Lung (tissue), 12 donors: Measurements from ENCODE around the gene OPN4. TPM values are rescaled to one million over a fixed set of nuclear protein-coding genes. Genes with fewer than 3 reads are reported as not detected.
A peak's percentile ranks its signal among the peaks of the same experiment; 100 is the strongest.

Source experiments
- ATAC-seq: fragments of 200-7000 bp; cut with Tn5 transposase; one replicate; pipeline ENCODE4 v1.9.1; 2020; ENCODE audit warnings: moderate number of reproducible peaks; ENCODE audit not compliant: insufficient read depth, low FRiP score
- DNase-seq, 3 donors: peaks; one replicate each; pipeline ENCODE4 v3.0.0-alpha.2; 2013 to 2017
- H3K27ac ChIP-seq, 2 donors: one replicate each; pipeline ENCODE4 v1.5.1; 2013; ENCODE audit warnings: mild to moderate bottlenecking in 2 of 2, moderate library complexity in 2 of 2, control low read depth in 1 of 2, inconsistent platforms in 1 of 2, low read depth in 1 of 2, low read length in 1 of 2
- H3K27me3 ChIP-seq, 3 donors: one replicate each; pipeline ENCODE4 v1.5.1; 2013; ENCODE audit warnings: low read length in 2 of 3; ENCODE audit not compliant: control insufficient read depth in 3 of 3, insufficient read depth in 3 of 3
- H3K36me3 ChIP-seq, 4 donors: one replicate each; pipeline ENCODE4 v1.5.1; 2013; ENCODE audit warnings: low read length in 4 of 4, mild to moderate bottlenecking in 1 of 4, moderate library complexity in 1 of 4; ENCODE audit not compliant: control insufficient read depth in 4 of 4, insufficient read depth in 4 of 4
- H3K4me1 ChIP-seq, 5 donors: one replicate each; pipeline ENCODE4 v1.5.1; 2013; ENCODE audit warnings: low read length in 5 of 5, mild to moderate bottlenecking in 2 of 5, moderate library complexity in 1 of 5; ENCODE audit not compliant: control insufficient read depth in 5 of 5, insufficient read depth in 5 of 5
- H3K4me3 ChIP-seq: one replicate; pipeline ENCODE4 v1.5.1; 2013; ENCODE audit warnings: mild to moderate bottlenecking, control low read depth, moderate library complexity
- H3K9ac ChIP-seq, 2 donors: one replicate each; pipeline ENCODE4 v1.5.1; 2013; ENCODE audit warnings: low read length in 2 of 2, control low read depth in 1 of 2; ENCODE audit not compliant: insufficient read depth in 1 of 2
- H3K9me3 ChIP-seq, 4 donors: one replicate each; pipeline ENCODE4 v1.5.1; 2013; ENCODE audit warnings: low read length in 3 of 4, mild to moderate bottlenecking in 1 of 4, moderate library complexity in 1 of 4; ENCODE audit not compliant: control insufficient read depth in 4 of 4, insufficient read depth in 3 of 4
- WGBS, 2 donors: extraction: QIAGEN DNeasy Blood & Tissue Kit; methylation state at CpG; one replicate each; pipeline ENCODE4 v1.1.7; 2013; 5-methylcytosine and 5-hydroxymethylcytosine counted together
- polyA plus RNA-seq, 2 donors: library from polyadenylated mRNA; stranded (reverse); fragments of 200-250 nt; gene quantifications; one replicate each; pipeline ENCODE4 v1.2.1, GENCODE V29; 2013
- total RNA-seq, 2 donors: library from RNA; depleted of rRNA in 1 of 2; stranded (reverse); fragments of >200 nt in 1 of 2; gene quantifications; one replicate each; pipeline ENCODE4 v1.2.1, GENCODE V29; 2014 to 2021
- TF ChIP-seq, protein P1 (sequence below): IDR thresholded peaks from 2 replicates; pipeline ENCODE4 v1.5.1; 2012; ENCODE audit warnings: mild to moderate bottlenecking; ENCODE audit errors: control extremely low read depth, extremely low read depth
- donor health status: control.
- donor health status: control.
- donor health status: Bipolar disorder and iron deficiency.
- donor health status: healthy.
- donor health status: DM: yes; HTN: yes; CAD: no.

The OPN4 gene
- total and polyA plus RNA-seq, 4 donors, result 0.12 TPM; not detected in 3

- peaks cover 0 to 57% (median 23%) of the 10 kb centered on the region in 5 donors for H3K4me1 ChIP-seq
- H3K9me3 ChIP-seq, result no peaks in the 10 kb centered on the region
- peak overlapping the region in 1 of 2 donors; percentile 4 for H3K27ac ChIP-seq
- no peak for DNase-seq
- H3K9ac ChIP-seq, result no peak overlapping the region
- WGBS, 2 donors, result 90 to 93% methylated on average over 5 of the region's 5 CpGs
- H3K27me3 ChIP-seq, result no peaks in the 10 kb centered on the region
- no peak overlapping the region for H3K4me3 ChIP-seq
- TF ChIP-seq, protein P1, sequence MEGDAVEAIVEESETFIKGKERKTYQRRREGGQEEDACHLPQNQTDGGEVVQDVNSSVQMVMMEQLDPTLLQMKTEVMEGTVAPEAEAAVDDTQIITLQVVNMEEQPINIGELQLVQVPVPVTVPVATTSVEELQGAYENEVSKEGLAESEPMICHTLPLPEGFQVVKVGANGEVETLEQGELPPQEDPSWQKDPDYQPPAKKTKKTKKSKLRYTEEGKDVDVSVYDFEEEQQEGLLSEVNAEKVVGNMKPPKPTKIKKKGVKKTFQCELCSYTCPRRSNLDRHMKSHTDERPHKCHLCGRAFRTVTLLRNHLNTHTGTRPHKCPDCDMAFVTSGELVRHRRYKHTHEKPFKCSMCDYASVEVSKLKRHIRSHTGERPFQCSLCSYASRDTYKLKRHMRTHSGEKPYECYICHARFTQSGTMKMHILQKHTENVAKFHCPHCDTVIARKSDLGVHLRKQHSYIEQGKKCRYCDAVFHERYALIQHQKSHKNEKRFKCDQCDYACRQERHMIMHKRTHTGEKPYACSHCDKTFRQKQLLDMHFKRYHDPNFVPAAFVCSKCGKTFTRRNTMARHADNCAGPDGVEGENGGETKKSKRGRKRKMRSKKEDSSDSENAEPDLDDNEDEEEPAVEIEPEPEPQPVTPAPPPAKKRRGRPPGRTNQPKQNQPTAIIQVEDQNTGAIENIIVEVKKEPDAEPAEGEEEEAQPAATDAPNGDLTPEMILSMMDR, result no peak
- ATAC-seq, result no peak
- H3K36me3 ChIP-seq, result no peaks in the 10 kb centered on the region
Observed at GRCh38 chr10:86690231-86690630, 35.9 kb downstream of the OPN4 start.

DNA sequence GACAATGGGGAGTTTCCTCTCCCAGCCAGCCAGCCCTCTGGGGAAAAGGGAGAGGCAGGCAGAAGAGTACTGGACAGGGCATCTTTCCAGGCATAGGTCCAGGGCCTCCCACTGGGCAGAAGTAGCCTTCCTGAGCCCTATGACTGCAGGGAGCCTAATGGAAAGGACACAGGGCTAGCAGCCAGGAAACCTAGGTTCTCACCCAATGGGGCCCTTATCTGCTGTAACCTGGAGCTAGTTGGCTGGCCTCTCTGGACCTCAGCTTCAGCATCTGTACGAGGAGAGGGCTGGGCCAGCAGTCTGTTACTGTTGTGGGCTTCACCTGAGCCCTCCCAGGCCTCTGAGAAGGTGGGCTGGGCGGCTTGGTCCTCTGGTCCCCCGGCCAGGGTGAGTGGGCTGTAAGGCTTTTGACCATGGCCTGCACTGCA, 36.3 kb downstream of the OPN4 start:
- Histone ChIP-seq H3K36me3 (no peaks in the 10 kb centered on the region), H3K9me3 (no peaks in the 10 kb centered on the region), H3K27me3 (no peaks in the 10 kb centered on the region), H3K4me1 (peaks cover 0 to 53% (median 19%) of the 10 kb centered on the region in 5 donors), H3K27ac (peak overlapping the region in 1 of 2 donors; percentile 4), H3K4me3 (no peak overlapping the region), H3K9ac (no peak overlapping the region)
- TF ChIP-seq, protein P1, result no peak
- ATAC-seq (no peak), DNase-seq (no peak)
- WGBS, 2 donors, result 83 to 88% methylated on average over 3 of the region's 3 CpGs

DNA sequence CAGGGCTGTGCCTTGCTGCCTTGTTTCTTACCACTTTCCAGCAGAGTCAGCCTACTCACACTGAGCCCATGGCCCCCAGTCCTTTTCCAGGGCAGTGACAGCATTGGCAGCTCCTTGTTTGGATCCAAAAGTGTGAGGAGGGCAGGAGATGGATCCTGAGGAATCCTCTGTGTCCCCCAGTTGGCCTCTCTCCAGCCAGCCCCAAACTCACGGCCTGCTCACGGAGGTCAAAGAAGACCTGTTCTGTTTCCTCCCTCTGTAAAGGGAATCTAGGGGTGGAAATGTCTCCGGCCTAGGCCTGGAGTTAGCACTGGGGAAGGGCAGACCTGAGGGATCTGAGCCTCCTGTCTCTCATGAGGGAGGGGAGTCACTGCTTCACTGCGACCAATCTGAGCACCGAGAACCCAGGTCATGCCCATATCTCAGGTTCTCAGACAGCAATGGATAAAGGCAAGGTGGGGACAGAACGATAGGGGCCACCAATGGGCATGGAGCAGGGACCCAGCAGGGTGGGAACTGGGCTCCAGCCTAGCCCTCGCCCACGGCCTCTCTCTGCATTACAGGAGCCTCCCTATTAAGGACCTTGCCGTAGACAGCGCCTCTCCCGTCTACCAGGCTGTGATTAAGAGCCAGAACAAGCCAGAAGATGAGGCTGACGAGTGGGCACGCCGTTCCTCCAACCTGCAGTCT, 37.1 kb downstream of the OPN4 start:
- WGBS, 2 donors, result 96 to 97% methylated on average over 14 of the region's 14 CpGs
- Histone ChIP-seq H3K27ac (no peak overlapping the region), H3K9me3 (no peaks in the 10 kb centered on the region), H3K27me3 (no peaks in the 10 kb centered on the region), H3K4me3 (no peak overlapping the region), H3K9ac (no peak overlapping the region), H3K36me3 (no peaks in the 10 kb centered on the region), H3K4me1 (peaks cover 0 to 53% (median 18%) of the 10 kb centered on the region in 5 donors)
- TF ChIP-seq, protein P1, result no peak
- ATAC-seq, result no peak
- DNase-seq, result no peak
